Erythroblast (primary cell): ENCODE results near the gene WNK4.

Experiments
- GATA1 ChIP-seq: IDR thresholded peaks from 2 replicates; pipeline ENCODE4 v1.6.1; 2011; ENCODE audit warnings: low read depth, mild to moderate bottlenecking, control low read depth, low read length, moderate library complexity
- POLR2A ChIP-seq: IDR thresholded peaks from 2 replicates; pipeline ENCODE4 v1.6.1; 2011; ENCODE audit warnings: mild to moderate bottlenecking, low read length

GRCh38 chr17:42782166-42783061, 2.0 kb downstream of the WNK4 start:
- TF ChIP-seq POLR2A (no peak), GATA1 (no peak)
